CD4-positive, alpha-beta T cell treated with Interferon alpha-2 for 1 hour (primary cell): ENCODE results near the gene SPIRE2.
"Not testable (repeated sequence)": the region's sequence is repeated elsewhere in the genome, so short reads cannot be mapped to it uniquely, and the experiment has no call there.

Experiments used
- DNase-seq, 2 donors: peaks; one replicate each; pipeline ENCODE4 v3.0.0-alpha.2; 2020 to 2022

Gene SPIRE2

GRCh38 chr16:89828199-89828869 lies at the start of gene SPIRE2:
Gene SPIRE2, plus strand, starts transcription at chr16:89828475. Its CDS starts 76 bp downstream, at chr16:89828551.
- peak; percentile 63 to 81 for DNase-seq

- no peak for DNase-seq
Observed at GRCh38 chr16:89779231-89779908, 48.9 kb upstream of the SPIRE2 start.

GRCh38 chr16:89779909-89780305 lies 48.4 kb upstream of the SPIRE2 start:
- no peak for DNase-seq

GRCh38 chr16:89782489-89782888 lies 45.8 kb upstream of the SPIRE2 start:
- no peak for DNase-seq

GRCh38 chr16:89783952-89784351 lies 44.3 kb upstream of the SPIRE2 start:
- not testable (repeated sequence) for DNase-seq

- DNase-seq = peak; percentile 12 to 45
Observed at GRCh38 chr16:89784406-89784805, 43.9 kb upstream of the SPIRE2 start.

GRCh38 chr16:89785523-89786155 lies 42.6 kb upstream of the SPIRE2 start:
- peak; percentile 45 to 67 for DNase-seq

- DNase-seq = no peak
Observed at GRCh38 chr16:89786474-89787364, 41.6 kb upstream of the SPIRE2 start.

- DNase-seq = no peak
Observed at GRCh38 chr16:89787365-89787805, 40.9 kb upstream of the SPIRE2 start.

GRCh38 chr16:89791278-89791995 lies 36.8 kb upstream of the SPIRE2 start:
- DNase-seq = no peak

GRCh38 chr16:89793092-89793491 lies 35.2 kb upstream of the SPIRE2 start:
- peak; percentile 66 to 76 for DNase-seq

GRCh38 chr16:89793955-89794354 lies 34.3 kb upstream of the SPIRE2 start:
- DNase-seq = no peak

- no peak for DNase-seq
Observed at GRCh38 chr16:89795676-89796075, 32.6 kb upstream of the SPIRE2 start.

GRCh38 chr16:89796104-89796503 lies 32.2 kb upstream of the SPIRE2 start:
- no peak for DNase-seq

- no peak for DNase-seq
Observed at GRCh38 chr16:89798126-89798525, 30.1 kb upstream of the SPIRE2 start.

- no peak for DNase-seq
Observed at GRCh38 chr16:89798832-89799370, 29.4 kb upstream of the SPIRE2 start.

GRCh38 chr16:89801800-89802199 lies 26.5 kb upstream of the SPIRE2 start:
- no peak for DNase-seq

GRCh38 chr16:89805136-89805905 lies 23.0 kb upstream of the SPIRE2 start:
- DNase-seq = no peak

- not testable (repeated sequence) for DNase-seq
Observed at GRCh38 chr16:89806589-89807193, 21.6 kb upstream of the SPIRE2 start.

- DNase-seq = no peak
Observed at GRCh38 chr16:89808475-89808874, 19.8 kb upstream of the SPIRE2 start.

- no peak for DNase-seq
Observed at GRCh38 chr16:89811321-89811720, 17.0 kb upstream of the SPIRE2 start.
